DMS 273 (cell line): ENCODE data around the gene AMH.

Experiments used
- DNase-seq: peaks from one replicate; lab custom pipeline; 2025; ENCODE audit not compliant: unreplicated experiment; lab: John Stamatoyannopoulos, UW

AMH gene

GRCh38 chr19:2283835-2284507, 34.8 kb downstream of the AMH start:
- no peak for DNase-seq

- DNase-seq: no peak
Measured at GRCh38 chr19:2286402-2287140, 37.4 kb downstream of the AMH start.

DNA sequence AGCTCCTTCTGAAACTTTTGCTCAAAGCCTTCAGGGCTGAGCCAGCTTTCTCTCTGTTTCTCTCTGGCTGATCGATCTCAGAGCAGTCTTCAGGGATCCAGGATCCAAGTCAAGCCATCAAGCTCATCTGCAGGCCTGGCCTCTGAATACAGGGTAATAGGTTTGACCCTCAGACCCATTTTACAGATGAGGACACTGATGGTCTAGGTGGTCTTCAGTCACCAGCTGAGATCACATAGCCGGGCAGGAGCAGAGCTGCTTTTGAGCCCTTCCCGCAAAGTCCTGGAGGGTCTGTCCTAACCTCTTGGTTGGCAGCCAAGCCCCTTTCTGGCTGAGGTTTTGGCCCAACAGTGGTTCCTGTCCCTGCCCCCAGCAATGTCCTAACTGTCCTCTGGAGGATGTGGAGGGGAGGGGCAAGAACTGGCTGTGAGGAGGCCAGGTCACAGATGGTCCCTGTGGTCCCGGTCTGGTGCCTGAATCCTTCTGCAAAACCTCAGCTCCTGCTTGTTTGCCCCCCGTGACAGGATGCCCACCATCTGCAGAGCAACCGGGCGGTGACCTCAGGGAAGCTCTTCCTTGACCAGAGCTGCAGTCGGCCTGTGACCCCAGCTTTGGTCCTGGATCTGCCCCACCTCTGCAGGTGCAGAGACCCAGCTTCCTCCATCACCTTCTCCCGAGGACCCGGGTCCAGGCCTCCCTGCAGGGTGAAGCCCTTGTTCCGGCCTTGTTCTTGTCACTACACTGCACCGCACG, 38.6 kb downstream of the AMH start:
- no peak for DNase-seq

GRCh38 chr19:2288338-2288817, 39.3 kb downstream of the AMH start:
- no peak for DNase-seq

- no peak for DNase-seq
Measured at GRCh38 chr19:2288818-2289713, 39.9 kb downstream of the AMH start.

GRCh38 chr19:2289714-2290435, 40.8 kb downstream of the AMH start:
- DNase-seq: peak; percentile 49

DNA sequence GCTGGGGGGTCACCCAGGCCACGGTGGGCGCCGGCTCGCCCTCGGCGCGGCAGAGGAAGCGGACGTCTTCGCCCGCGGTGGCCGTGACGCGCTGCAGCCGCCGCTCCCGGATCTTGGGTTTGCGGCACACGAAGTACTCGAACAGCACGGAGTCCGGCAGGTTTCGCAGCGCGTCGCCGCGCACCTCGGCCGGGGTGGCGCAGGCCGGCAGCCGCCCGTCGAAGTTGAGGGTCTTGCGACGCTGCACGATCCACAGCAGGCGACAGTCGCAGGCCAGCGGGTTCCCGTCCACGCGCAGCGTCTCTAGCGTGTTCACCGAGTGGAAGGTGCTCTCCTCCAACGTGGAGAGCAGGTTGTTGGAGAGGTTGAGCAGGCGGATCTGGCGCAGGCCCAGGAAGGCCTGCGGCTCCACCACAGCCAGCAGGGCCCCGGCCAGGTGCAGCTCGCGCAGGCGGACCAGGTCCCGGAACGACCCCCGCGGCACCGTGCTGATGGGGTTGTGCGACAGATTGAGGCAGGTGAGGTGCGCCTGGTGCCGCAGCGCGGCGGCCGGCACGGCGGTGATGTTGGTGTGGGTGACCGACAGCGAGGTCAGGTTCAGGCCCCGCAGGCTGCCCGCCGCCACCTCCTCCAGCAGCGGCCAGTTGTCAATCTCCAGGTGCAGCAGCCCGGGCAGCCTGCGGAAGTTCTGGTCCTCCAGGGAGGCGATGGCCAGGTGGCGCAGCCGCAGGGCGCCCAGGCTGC, 41.5 kb downstream of the AMH start:
- peak; percentile 69 for DNase-seq

GRCh38 chr19:2291185-2291751, 42.1 kb downstream of the AMH start:
- DNase-seq: peak; percentile 77

DNA sequence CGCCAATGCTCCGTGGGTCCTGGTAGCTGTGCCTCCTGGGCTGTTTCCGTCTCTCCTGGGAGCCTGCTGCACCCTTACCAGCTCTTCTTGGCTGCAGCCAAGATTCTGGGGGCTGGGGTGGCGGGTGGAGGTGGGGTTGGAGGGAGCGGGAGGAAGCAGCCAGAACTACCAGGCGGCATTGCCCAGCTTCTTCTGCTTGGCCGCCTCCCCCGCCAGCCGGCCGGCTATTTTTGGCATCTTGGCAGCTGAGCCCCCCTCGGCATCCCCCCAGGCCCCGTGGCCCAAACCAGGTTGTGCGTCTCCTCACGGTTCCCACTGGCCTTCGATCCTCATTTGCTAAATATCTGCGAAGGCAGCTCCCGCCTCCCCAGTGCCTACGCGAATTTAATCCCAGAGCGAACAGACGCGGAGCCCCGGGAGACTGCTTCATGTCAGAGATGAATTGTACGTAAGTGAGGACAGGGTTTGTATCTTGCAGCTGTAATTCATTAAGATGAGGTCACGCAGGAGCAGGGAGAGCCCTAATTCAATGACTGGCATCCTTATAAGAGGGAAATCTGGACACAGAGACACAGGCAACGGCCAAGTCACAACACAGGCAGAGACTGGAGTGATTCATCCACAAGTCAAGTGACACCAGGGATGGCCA, 45.7 kb downstream of the AMH start:
- DNase-seq: peak; percentile 83

- DNase-seq: no peak
Measured at GRCh38 chr19:2296141-2296540, 47.0 kb downstream of the AMH start.

GRCh38 chr19:2300533-2300932, 51.4 kb downstream of the AMH start:
- DNase-seq: no peak
